GM18873 (cell line): Measurements from ENCODE around the gene ABHD1.

Source experiments
- ATAC-seq: cut with Tn5 transposase; IDR thresholded peaks from one replicate; pipeline ENCODE4 v1.9.1; 2021; ENCODE audit warnings: mild to moderate bottlenecking, moderate library complexity, moderate number of reproducible peaks; ENCODE audit not compliant: unreplicated experiment, low FRiP score

Gene ABHD1

GRCh38 chr2:27133905-27134780, 10.5 kb downstream of the ABHD1 start, which contains the start of gene PREB:
TSS of gene PREB (minus strand) at chr2:27134636. CDS start at chr2:27134421, 215 bp downstream.
- peak; percentile 62 for ATAC-seq

GRCh38 chr2:27134781-27135477, 11.3 kb downstream of the ABHD1 start:
- ATAC-seq = no peak

GRCh38 chr2:27135478-27135955, 11.9 kb downstream of the ABHD1 start:
- no peak for ATAC-seq

- no peak for ATAC-seq
These were observed 13.1 kb downstream of the ABHD1 start for GRCh38 chr2:27136751-27137150.

GRCh38 chr2:27137322-27137935, 13.8 kb downstream of the ABHD1 start:
- no peak for ATAC-seq

- no peak for ATAC-seq
These were observed 14.5 kb downstream of the ABHD1 start for GRCh38 chr2:27138111-27138510.

- ATAC-seq = no peak
These were observed 15.7 kb downstream of the ABHD1 start, which contains the start of gene PRR30 for GRCh38 chr2:27139310-27139709. TSS of gene PRR30 (minus strand) at chr2:27139410. CDS start at chr2:27138329, 1,081 bp downstream.

- ATAC-seq = no peak
These were observed 19.7 kb downstream of the ABHD1 start for GRCh38 chr2:27143285-27143684.

- no peak for ATAC-seq
These were observed 22.1 kb downstream of the ABHD1 start for GRCh38 chr2:27145682-27146081.

GRCh38 chr2:27147935-27148334, 24.3 kb downstream of the ABHD1 start:
- ATAC-seq = no peak

GRCh38 chr2:27148801-27149439, 25.3 kb downstream of the ABHD1 start, which contains the start of gene TCF23:
TSS of gene TCF23 (plus strand) at chr2:27149004. CDS start at chr2:27149134, 130 bp downstream.
- ATAC-seq = no peak

- ATAC-seq = no peak
These were observed 26.2 kb downstream of the ABHD1 start for GRCh38 chr2:27149570-27150405.

- no peak for ATAC-seq
These were observed 27.1 kb downstream of the ABHD1 start for GRCh38 chr2:27150639-27151230.

GRCh38 chr2:27152102-27152795, 28.6 kb downstream of the ABHD1 start:
- ATAC-seq = no peak

GRCh38 chr2:27152796-27153464, 29.3 kb downstream of the ABHD1 start:
- ATAC-seq = no peak

GRCh38 chr2:27154488-27154887, 30.9 kb downstream of the ABHD1 start:
- ATAC-seq = no peak

- no peak for ATAC-seq
These were observed 31.5 kb downstream of the ABHD1 start for GRCh38 chr2:27155069-27155520.

- no peak for ATAC-seq
These were observed 34.9 kb downstream of the ABHD1 start for GRCh38 chr2:27158468-27158867.
